SK-N-SH (cell line): ENCODE results near the gene TSKS. TPM values are rescaled to one million over a fixed set of nuclear protein-coding genes. Genes with fewer than 3 reads are reported as not detected.

Experiments
- CTCF ChIA-PET: fragments of 300-600, 350-600 bp; formaldehyde crosslinking; extraction: SDS; loops from one replicate; lab custom pipeline; 2021; lab: Yijun Ruan, JAX
- POLR2A ChIA-PET: fragments of 350-600 bp; sonication (Branson Sonifier 250); formaldehyde crosslinking; extraction: SDS; loops from one replicate; lab custom pipeline; 2020; ENCODE audit warnings: antibody characterized with exemption, inconsistent platforms; lab: Yijun Ruan, JAX
- DNase-seq: peaks from one replicate; pipeline ENCODE4 v3.0.0; 2012
- H2AFZ ChIP-seq: fragments of 200-600 bp; sonication (generic); 2 replicates; pipeline ENCODE4 v1.8.1; 2016; ENCODE audit warnings: antibody characterized with exemption, mild to moderate bottlenecking, low read depth
- H3F3A ChIP-seq: fragments of 200-600 bp; sonication (generic); replicated peaks from 2 replicates; pipeline ENCODE3; 2016; ENCODE audit warnings: antibody characterized with exemption, mild to moderate bottlenecking; ENCODE audit not compliant: insufficient read depth
- H3K27ac ChIP-seq, 2 experiments: fragments of 200-500 bp in 1 of 2; fragments of 200-600 bp in 1 of 2; sonication (Bioruptor generic) in 1 of 2; sonication (generic), shearing (Covaris generic) in 1 of 2; 2 replicates each; pipeline versions ENCODE4 v1.5.1 to v1.6.1; 2014 to 2016; ENCODE audit warnings: low read depth in 2 of 2, inconsistent platforms in 1 of 2, low read length in 1 of 2, mild to moderate bottlenecking in 1 of 2, mixed read lengths in 1 of 2
- H3K27me3 ChIP-seq: fragments of 200-600 bp; sonication (generic), shearing (Covaris generic); 2 replicates; pipeline ENCODE4 v1.6.1; 2016; ENCODE audit warnings: mixed run types; ENCODE audit not compliant: insufficient read depth
- H3K36me3 ChIP-seq, 2 experiments: fragments of 200-500 bp in 1 of 2; fragments of 200-600 bp in 1 of 2; sonication (Bioruptor generic) in 1 of 2; sonication (generic) in 1 of 2; replicated peaks in 1 of 2; 2 replicates each; pipeline versions ENCODE3 to v1.5.1; 2014 to 2016; ENCODE audit warnings: low read length in 1 of 2, mild to moderate bottlenecking in 1 of 2; ENCODE audit not compliant: insufficient read depth in 2 of 2, control insufficient read depth in 1 of 2
- H3K4me1 ChIP-seq, 2 experiments: fragments of 200-500 bp in 1 of 2; fragments of 200-600 bp in 1 of 2; sonication (Bioruptor generic) in 1 of 2; sonication (generic), shearing (Covaris generic) in 1 of 2; 2 replicates each; pipeline versions ENCODE4 v1.5.1 to v1.6.1; 2014 to 2016; ENCODE audit warnings: low read depth in 1 of 2, low read length in 1 of 2, mixed run types in 1 of 2; ENCODE audit not compliant: insufficient read depth in 2 of 2, control insufficient read depth in 1 of 2
- H3K4me2 ChIP-seq: fragments of 200-600 bp; sonication (generic), shearing (Covaris generic); 2 replicates; pipeline ENCODE4 v1.6.1; 2017; ENCODE audit warnings: mixed run types
- H3K4me3 ChIP-seq, 2 experiments: fragments of 200-500 bp in 1 of 2; fragments of 200-600 bp in 1 of 2; sonication (Bioruptor generic) in 1 of 2; sonication (generic), shearing (Covaris generic) in 1 of 2; 2 replicates each; pipeline versions ENCODE4 v1.5.1 to v1.8.1; 2014 to 2016; ENCODE audit warnings: low read depth in 2 of 2, inconsistent platforms in 1 of 2, low read length in 1 of 2, mild to moderate bottlenecking in 1 of 2, mixed read lengths in 1 of 2, moderate library complexity in 1 of 2
- H3K79me2 ChIP-seq: fragments of 200-600 bp; sonication (generic); 2 replicates; pipeline ENCODE4 v1.8.1; 2017; ENCODE audit warnings: mild to moderate bottlenecking; ENCODE audit not compliant: insufficient read depth
- H3K9ac ChIP-seq: fragments of 200-600 bp; sonication (generic); 2 replicates; pipeline ENCODE4 v1.6.1; 2017; ENCODE audit warnings: mixed run types
- H3K9me2 ChIP-seq: fragments of 200-600 bp; sonication (generic); 2 replicates; pipeline ENCODE4 v1.6.1; 2017; ENCODE audit warnings: mixed run types
- H3K9me3 ChIP-seq: fragments of 200-600 bp; sonication (generic); 2 replicates; pipeline ENCODE4 v1.6.1; 2017; ENCODE audit warnings: mixed run types, mild to moderate bottlenecking, moderate library complexity
- H4K20me1 ChIP-seq: fragments of 200-600 bp; sonication (generic); 2 replicates; pipeline ENCODE4 v1.6.1; 2017; ENCODE audit warnings: mild to moderate bottlenecking, mixed run types; ENCODE audit not compliant: insufficient read depth
- CHD2 ChIP-seq: fragments of 150-350 bp; IDR thresholded peaks from 2 replicates; pipeline ENCODE4 v1.6.1; 2018; ENCODE audit warnings: low read length; ENCODE audit not compliant: partially characterized antibody
- EP300 ChIP-seq, 2 experiments: IDR thresholded peaks; 2 replicates each; pipeline versions ENCODE4 v1.4.0 to v1.6.1; 2012; ENCODE audit warnings: borderline replicate concordance in 1 of 2, low read depth in 1 of 2, low read length in 1 of 2
- FOSL2 ChIP-seq: IDR thresholded peaks from 2 replicates; pipeline ENCODE4 v1.4.0; 2012; ENCODE audit warnings: low read depth, mild to moderate bottlenecking, moderate library complexity, borderline replicate concordance
- FOXJ3 ChIP-seq: sonication (generic); formaldehyde crosslinking; IDR thresholded peaks from 2 replicates; pipeline ENCODE4 v1.5.1; 2020; ENCODE audit warnings: mild to moderate bottlenecking, missing genetic modification reagents
- FOXM1 ChIP-seq: IDR thresholded peaks from 2 replicates; pipeline ENCODE4 v1.4.0; 2012; ENCODE audit warnings: low read depth, mild to moderate bottlenecking
- MXI1 ChIP-seq: IDR thresholded peaks from 2 replicates; pipeline ENCODE4 v1.6.1; 2012; ENCODE audit warnings: mild to moderate bottlenecking, low read depth, low read length, improper control_type of control experiment
- NRF1 ChIP-seq: IDR thresholded peaks from 2 replicates; pipeline ENCODE4 v1.6.1; 2012; ENCODE audit warnings: low read depth, mild to moderate bottlenecking, low read length
- PBX3 ChIP-seq: IDR thresholded peaks from 2 replicates; pipeline ENCODE4; 2012
- REST ChIP-seq: IDR thresholded peaks from 2 replicates; pipeline ENCODE4 v1.6.1; 2012; ENCODE audit warnings: mild to moderate bottlenecking, low read depth, low read length, moderate library complexity
- RXRA ChIP-seq: IDR thresholded peaks from 2 replicates; pipeline ENCODE4 v1.4.0; 2012; ENCODE audit warnings: low read depth, mild to moderate bottlenecking, borderline replicate concordance
- SIN3A ChIP-seq: IDR thresholded peaks from 2 replicates; pipeline ENCODE4 v1.6.1; 2012; ENCODE audit warnings: low read depth, mild to moderate bottlenecking, low read length, moderate library complexity, borderline replicate concordance
- TEAD4 ChIP-seq: IDR thresholded peaks from 2 replicates; pipeline ENCODE4 v1.4.0; 2012; ENCODE audit warnings: mild to moderate bottlenecking, borderline replicate concordance; ENCODE audit not compliant: insufficient read depth
- YY1 ChIP-seq: IDR thresholded peaks from 2 replicates; pipeline ENCODE4 v1.4.0; 2012; ENCODE audit warnings: low read depth, mild to moderate bottlenecking
- ZBTB33 ChIP-seq: IDR thresholded peaks from 2 replicates; pipeline ENCODE4 v1.4.0; 2012; ENCODE audit warnings: low read depth, borderline replicate concordance
- WGBS: methylation state at CpG from one replicate; pipeline ENCODE4 v1.1.6; 2017; ENCODE audit warnings: low lambda C conversion rate; 5-methylcytosine and 5-hydroxymethylcytosine counted together
- polyA plus RNA-seq, 3 experiments: library from polyadenylated mRNA; depleted of rRNA; stranded (reverse); fragments of >200 nt; gene quantifications; 2 replicates each; pipeline ENCODE4 v1.2.3, GENCODE V29; 2012

The TSKS gene
- polyA plus RNA-seq, 1 of the 3 experiments (the other 2 are of a cell fraction): not detected

DNA sequence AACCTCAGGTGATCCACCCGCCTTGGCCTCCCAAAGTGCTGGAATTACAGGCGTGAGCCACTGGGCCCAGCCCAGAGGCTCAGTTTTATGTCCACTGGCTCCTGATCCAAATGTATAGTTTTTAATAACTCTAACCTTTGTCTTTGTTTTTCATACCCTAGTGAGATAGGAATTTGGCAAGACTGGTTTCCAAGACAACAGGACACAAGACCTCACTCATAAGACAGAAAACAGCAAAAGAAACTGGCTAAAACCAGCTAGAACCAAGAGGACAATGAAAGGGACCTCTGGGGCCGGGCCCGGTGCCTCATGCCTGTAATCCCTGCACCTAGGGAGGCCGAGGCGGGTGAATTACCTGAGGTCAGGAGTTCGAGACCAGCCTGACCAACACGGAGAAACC lies 44.6 kb downstream of the TSKS start:
- POLR2A ChIA-PET: no interaction called here
- no peaks in the 10 kb centered on the region for H3K9me3 ChIP-seq
- no peaks in the 10 kb centered on the region for H3K36me3 ChIP-seq
- H3F3A ChIP-seq: no peaks in the 10 kb centered on the region
- H3K4me3 ChIP-seq: no peak overlapping the region
- no peak overlapping the region for H2AFZ ChIP-seq
- TF ChIP-seq EP300 (IDR thresholded peaks at IDR 0.05; ENCODE audit: borderline replicate concordance in 1 of 2, low read depth in 1 of 2, low read length in 1 of 2) (no peak), CHD2 (no peak), PBX3 (no peak), MXI1 (no peak), REST (no peak), TEAD4 (no peak)
- H3K9me2 ChIP-seq: no peaks in the 10 kb centered on the region
- H3K9ac ChIP-seq: no peak overlapping the region
- no peak for DNase-seq
- no peaks in the 10 kb centered on the region for H4K20me1 ChIP-seq
- CTCF ChIA-PET: interaction anchor here (0.6 to 2.2 kb wide), 4 partner anchors 9 to 242 kb away, joined by 3 to 9 read pairs (median 4); partner anchors contain the start of gene FUZ
- no peak overlapping the region for H3K4me2 ChIP-seq
- whole genome bisulfite sequencing: 94% methylated on average over 8 of the region's 8 CpGs
- no peaks in the 10 kb centered on the region for H3K27me3 ChIP-seq
- no peaks in the 10 kb centered on the region for H3K79me2 ChIP-seq
- no peak overlapping the region for H3K27ac ChIP-seq
- H3K4me1 ChIP-seq: peaks cover 0 to 2% of the 10 kb centered on the region in 2 experiments; a peak in 1 of 4 replicates

DNA sequence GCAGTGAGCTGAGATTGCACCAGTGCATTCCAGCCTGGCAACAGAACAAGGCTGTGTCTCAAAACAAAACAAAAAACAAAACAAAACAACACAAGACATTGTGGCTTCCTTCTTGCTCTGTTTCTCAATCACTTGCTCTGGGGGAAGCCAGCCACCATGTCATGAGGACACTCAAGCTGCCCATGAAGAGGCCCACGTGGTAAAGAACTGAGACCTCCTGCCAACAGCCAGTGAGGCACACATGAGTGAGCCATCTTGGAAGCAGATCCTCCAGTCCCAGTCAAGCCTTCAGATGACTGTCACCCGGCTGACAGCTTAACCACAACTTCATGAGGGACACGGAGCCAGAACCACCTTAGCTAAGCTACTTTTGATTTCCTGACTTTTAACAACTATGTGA lies 47.0 kb downstream of the TSKS start:
- Histone ChIP-seq H3K9me3 (no peaks in the 10 kb centered on the region), H3K36me3 (peaks cover 0 to 3% of the 10 kb centered on the region in 2 experiments), H2AFZ (no peak overlapping the region), H4K20me1 (no peaks in the 10 kb centered on the region), H3K4me1 (peaks cover 0 to 8% of the 10 kb centered on the region in 2 experiments; a peak in 1 of 4 replicates), H3K27ac (no peak overlapping the region), H3K27me3 (no peaks in the 10 kb centered on the region), H3K9ac (no peak overlapping the region), H3F3A (no peaks in the 10 kb centered on the region), H3K4me2 (no peak overlapping the region), H3K4me3 (no peak overlapping the region), H3K79me2 (no peaks in the 10 kb centered on the region), H3K9me2 (no peaks in the 10 kb centered on the region)
- CTCF ChIA-PET: interaction anchor here (1.3 kb wide), 1 partner anchor 37 kb away, joined by 4 read pairs; no protein-coding TSS in a partner anchor
- 62% methylated on average over 3 of the region's 3 CpGs for WGBS
- no peak for DNase-seq
- TF ChIP-seq PBX3 (no peak), FOSL2 (no peak), RXRA (no peak), ZBTB33 (no peak), FOXJ3 (no peak), MXI1 (no peak), YY1 (no peak), FOXM1 (no peak), NRF1 (no peak), SIN3A (no peak)
- POLR2A ChIA-PET: no interaction called here
